GM12874 (cell line): ENCODE measurements around the gene ANKS4B.

ENCODE experiments used
- TF ChIP-seq, protein P1 (sequence below): IDR thresholded peaks from 2 replicates; pipeline ENCODE4 v1.5.1; 2011; ENCODE audit warnings: low read depth, mild to moderate bottlenecking, control low read depth, low read length, moderate library complexity; ENCODE audit not compliant: insufficient read depth

Gene ANKS4B

DNA sequence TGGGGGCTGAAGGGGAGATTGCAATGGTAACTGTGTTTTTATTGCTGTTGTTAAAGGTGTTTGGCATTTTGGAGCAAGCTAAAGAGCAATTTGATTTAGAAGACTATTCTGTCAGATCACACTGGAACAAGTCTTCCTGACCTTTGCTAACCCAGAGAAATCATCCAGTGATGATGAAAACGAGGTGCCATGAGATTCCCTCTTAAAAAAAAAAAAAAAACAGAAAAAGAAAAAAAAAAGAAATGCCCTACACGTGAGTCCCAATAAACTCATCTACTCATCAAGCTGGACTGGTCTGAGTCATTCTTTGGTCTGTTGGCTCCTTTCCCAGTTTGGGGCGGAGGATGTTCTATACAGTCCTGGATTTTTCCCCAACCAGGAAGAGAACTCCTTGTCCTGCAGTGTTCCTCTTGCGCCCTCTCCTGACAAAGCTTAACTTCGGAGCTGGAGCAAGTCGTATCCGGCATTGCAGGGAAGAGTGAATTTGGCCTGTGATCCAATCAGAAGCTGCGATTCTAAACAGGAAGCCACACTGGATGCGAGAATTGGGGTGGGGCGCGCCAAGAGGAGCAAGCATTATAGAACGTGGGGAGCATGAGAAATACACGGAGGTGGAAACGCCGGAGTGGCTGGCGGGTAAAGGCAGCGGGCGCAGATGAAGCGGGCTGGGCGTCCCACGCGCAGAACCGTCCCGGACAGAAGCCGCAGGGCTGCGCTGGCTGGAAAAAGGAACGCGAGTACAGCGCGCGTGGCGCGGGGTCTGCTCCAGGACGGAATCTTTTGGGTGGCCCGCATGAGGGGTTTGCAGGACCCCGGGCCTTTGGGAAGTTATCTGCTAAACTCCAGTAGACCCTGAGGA is 67.0 kb downstream of the ANKS4B start:
- TF ChIP-seq, protein P1, sequence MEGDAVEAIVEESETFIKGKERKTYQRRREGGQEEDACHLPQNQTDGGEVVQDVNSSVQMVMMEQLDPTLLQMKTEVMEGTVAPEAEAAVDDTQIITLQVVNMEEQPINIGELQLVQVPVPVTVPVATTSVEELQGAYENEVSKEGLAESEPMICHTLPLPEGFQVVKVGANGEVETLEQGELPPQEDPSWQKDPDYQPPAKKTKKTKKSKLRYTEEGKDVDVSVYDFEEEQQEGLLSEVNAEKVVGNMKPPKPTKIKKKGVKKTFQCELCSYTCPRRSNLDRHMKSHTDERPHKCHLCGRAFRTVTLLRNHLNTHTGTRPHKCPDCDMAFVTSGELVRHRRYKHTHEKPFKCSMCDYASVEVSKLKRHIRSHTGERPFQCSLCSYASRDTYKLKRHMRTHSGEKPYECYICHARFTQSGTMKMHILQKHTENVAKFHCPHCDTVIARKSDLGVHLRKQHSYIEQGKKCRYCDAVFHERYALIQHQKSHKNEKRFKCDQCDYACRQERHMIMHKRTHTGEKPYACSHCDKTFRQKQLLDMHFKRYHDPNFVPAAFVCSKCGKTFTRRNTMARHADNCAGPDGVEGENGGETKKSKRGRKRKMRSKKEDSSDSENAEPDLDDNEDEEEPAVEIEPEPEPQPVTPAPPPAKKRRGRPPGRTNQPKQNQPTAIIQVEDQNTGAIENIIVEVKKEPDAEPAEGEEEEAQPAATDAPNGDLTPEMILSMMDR = peak; percentile 64

DNA sequence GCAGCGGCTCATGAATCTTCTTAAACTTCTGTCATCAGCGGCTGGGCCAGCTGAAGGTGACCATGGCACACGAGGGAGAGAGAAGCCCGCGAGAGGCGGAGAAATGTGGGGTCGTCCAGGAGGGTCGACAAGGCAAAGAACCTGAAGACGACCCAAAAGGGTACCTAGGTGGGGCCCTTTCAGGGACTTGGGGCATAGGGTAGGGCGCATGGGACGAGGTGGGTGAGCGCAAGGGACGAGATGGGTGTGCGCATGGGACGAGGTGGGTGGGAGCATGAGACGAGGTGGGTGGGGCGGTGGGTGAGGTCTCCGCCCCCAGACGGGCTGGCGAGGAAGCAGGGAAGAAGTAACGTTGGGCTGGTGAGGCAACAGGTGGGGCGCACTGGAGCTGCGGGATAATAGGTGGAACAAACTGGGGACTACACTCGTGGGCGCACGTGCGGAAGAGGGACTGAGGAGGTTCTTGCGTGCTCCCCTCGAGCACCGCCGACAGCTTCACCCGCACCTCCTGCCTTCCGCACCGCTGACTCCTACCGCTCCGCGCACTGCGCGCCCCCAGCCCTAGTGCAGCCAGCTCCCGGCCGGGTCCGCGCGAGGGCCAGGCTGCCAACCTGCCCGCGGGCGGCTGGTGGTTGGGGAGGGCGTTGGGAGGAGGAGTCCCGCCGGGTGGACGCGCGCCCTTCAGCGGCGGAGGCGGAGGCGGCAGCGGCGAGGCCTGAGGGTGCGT is 67.8 kb downstream of the ANKS4B start:
- TF ChIP-seq, protein P1 = peak; percentile 47

DNA sequence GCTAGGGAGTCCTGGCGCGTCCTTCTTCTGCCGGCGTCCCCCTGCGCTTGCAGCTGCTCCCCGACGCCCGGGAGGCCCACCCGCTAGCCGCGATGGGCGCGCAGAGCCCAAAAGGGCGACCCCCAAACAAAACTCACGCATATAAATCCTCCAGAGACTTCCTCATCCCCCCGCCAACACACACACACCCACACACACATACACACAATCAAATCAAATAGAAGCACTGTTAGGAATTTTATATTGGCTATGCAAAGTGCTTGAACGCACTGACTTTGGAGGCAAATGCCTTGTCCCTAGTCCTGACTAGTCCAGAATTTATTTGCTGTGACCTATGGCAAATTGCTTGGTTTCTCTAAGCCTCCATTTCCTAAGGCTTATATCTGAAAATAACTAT is 68.4 kb downstream of the ANKS4B start:
- TF ChIP-seq, protein P1 = no peak

DNA sequence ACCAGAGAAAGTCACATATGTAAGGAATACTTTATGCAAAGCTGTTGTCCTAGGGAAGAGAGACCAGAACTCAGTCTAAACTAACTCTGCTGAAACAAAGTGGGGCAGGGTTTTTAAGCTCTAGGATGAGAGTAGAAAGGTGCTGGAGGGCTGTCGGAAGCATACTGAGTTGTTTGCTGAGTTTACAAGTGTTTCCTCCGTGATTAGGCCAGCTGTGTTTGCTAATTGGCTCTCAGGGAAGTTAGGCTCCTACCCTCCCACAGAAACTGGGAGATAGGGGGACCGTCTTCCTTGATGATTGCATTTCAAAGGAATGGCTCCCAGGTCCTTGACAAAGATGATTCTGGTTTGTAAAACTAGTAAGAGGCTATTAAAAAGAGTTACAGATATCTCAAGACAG is 69.0 kb downstream of the ANKS4B start:
- TF ChIP-seq, protein P1 = no peak

DNA sequence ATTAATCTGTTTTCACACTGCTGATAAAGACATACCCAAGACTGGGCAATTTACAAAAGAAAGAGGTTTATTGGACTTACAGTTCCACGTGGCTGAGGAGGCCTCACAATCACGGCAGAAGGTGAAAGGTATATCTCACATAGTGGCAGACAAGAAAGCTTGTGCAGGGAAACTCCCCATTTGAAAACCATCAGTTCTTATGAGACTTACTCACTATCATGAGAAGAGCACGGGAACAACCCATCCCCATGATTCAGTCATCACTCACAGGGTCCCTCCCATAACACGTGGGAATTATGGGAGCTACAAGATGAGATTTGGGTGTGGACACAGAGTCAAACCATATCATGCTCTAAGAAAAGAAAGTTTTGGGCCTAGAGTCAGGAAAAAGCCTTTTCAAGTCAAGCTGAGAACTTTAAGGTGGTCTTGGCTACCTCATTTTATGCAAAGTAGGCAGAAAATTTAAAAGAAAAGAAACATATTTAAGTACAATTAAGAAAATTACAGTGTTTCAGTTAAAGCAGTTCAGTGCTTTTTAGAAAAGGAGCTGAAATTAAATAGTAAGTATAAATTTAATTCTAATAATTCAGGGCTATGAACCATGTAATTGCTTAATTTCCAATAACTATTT is 69.5 kb downstream of the ANKS4B start:
- TF ChIP-seq, protein P1 = no peak
